GM12891 (cell line): ENCODE measurements around the gene NT5DC4.

Experiments used
- POLR2A ChIP-seq: IDR thresholded peaks from 2 replicates; pipeline ENCODE4 v1.6.1; 2011; ENCODE audit warnings: low read depth, low read length, control low read depth
- POLR2AphosphoS5 ChIP-seq: IDR thresholded peaks from 2 replicates; pipeline ENCODE4 v1.6.1; 2011; ENCODE audit warnings: low read depth, low read length, control low read depth
- POU2F2 ChIP-seq: IDR thresholded peaks from 2 replicates; pipeline ENCODE4 v1.6.1; 2011; ENCODE audit warnings: low read depth, mild to moderate bottlenecking, control low read depth, low read length, moderate library complexity
- SPI1 ChIP-seq: IDR thresholded peaks from 2 replicates; pipeline ENCODE4 v1.6.1; 2011; ENCODE audit warnings: low read depth, low read length, control low read depth
- TAF1 ChIP-seq: IDR thresholded peaks from 2 replicates; pipeline ENCODE4 v1.6.1; 2011; ENCODE audit warnings: low read depth, low read length, control low read depth

- TF ChIP-seq POLR2A (no peak), POLR2AphosphoS5 (no peak), TAF1 (no peak), SPI1 (0 out of 2 replicates have a peak, but pooled peaks have one; percentile 16), POU2F2 (no peak)
These were observed 28.3 kb upstream of the NT5DC4 start for GRCh38 chr2:112692495-112692911.
